CD4-positive, alpha-beta T cell treated with Interleukin-4 for 4 hours (primary cell): ENCODE measurements around the gene GRK6.

Experiments used
- DNase-seq: peaks from one replicate; pipeline ENCODE4 v3.0.0-alpha.2; 2020

Gene GRK6

DNA sequence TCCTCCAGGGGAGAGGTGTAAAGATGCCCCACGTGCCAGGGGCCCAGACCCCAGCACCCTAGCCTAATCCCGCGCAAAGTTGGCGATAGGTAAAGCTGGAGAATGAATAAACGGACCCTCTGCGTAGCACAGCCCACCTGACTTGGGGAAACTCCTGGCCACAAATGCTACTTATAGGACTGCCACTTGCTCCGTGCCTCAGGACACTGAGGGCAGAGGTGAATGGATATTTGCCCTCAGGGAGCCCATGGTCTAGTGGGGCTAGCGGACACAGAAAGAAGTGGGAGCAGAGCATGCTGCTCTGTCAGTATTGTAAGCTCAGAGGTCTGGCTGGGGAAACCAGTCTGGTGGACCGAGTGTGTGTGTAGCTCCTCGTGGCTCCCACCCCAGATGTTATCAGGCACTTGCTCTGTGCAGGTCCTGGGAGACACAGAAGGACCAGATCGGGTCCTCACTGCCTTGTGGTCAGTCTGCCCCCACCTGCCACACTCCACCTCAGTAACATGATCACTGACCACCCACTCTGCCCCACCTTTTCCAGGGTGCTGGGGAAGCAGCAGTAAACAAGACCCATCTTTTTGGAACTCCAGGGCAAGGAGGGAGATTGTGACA is 841 bp downstream of the GRK6 start:
- DNase-seq = no peak

DNA sequence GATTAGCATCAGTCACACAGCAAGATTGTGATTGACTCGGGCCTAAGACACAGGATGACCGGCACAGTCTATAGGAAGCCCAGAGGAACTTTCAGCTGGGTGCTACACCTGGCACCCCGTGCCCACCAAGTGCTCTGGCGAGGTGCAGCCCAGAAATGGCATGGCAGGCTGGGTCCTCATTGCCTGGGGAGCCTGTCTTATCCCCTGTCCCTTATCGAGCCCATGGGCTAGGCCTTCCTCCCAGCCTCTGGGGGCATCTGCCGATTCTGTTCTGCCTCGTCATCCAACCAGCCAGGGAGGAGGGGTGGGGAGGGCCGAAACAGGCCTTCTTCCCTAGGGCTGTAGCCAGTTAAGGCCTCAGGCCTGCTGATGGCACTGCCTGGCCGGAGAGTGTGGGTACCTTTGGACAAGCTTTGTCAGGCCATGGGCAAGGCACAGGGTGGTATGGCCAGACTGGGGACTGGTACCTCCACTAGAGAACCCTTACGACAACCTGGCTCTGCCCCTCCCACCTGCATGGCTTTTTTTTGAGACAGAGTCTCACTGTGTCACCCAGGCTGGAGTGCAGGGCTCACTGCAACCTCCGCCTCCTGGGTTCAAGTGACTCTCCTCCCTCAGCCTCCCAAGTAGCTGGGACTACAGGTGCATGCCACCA is 1.6 kb downstream of the GRK6 start:
- peak; percentile 18 for DNase-seq

DNA sequence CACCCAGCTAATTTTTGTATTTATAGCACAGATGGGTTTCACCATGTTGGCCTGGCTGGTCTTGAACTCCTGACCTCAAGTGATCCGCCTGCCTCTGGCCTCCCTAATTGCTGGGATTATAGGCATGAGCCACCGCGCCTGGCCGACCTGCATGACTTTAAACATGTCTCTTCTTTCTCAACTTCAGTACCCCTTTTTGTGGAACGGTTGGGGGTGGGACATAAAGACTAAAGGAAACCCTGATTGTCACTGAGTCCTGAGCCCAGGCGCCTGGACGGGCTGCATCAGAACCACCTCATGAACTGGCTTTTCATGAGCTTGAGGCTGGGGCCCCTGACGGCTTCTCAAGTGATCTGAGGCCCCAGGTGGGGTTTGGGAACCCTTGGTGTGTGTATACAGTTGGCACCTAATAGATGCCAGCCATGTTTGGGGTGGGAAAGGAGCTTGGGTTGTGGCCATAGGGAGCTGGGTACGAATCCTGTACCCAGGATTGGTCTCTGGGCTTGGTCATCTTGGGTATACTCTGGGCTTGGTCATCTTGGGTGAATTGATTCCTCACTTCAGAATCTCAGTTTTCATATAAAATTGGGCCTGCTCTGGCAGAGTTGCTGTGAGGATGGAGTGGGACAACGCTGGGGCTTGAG is 2.2 kb downstream of the GRK6 start:
- no peak for DNase-seq

DNA sequence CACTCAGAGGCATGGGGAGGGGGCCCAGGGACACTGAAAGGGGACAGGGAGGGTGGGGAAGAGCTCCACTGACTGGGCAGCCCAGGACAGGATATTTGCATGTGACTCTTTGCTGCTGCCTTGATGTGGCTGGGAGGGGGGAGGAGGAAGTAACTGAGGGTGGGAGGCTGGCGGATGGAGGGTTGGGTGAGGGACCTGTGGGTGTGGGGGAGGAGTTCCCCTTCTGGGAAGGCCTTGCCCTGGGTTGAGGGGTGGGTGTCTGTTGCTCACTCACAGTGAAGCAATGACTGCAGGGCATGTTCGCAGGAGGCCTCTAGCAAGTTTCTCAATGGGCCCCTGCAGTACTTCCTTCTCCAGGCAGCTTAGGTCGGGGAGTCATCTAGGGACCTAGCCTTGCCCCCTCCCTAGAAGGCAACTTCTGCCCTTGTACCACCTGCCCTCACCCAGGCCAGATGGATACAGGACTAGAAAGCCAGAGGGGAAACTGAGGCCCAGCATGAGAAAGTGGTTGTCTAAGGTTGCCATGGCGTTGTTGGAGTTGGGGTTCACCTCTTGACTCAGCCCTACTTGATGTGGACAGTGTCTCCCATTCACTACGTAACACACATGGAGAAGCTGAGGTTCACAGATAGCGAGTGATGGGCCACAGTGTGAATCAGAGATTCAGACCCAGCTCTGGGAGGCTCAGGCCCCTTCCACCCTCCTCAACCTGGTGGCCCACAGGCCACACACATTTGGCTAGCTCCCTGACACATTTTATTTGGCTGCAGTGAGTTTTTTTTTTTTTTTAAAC is 3.0 kb downstream of the GRK6 start:
- peak; percentile 92 for DNase-seq

DNA sequence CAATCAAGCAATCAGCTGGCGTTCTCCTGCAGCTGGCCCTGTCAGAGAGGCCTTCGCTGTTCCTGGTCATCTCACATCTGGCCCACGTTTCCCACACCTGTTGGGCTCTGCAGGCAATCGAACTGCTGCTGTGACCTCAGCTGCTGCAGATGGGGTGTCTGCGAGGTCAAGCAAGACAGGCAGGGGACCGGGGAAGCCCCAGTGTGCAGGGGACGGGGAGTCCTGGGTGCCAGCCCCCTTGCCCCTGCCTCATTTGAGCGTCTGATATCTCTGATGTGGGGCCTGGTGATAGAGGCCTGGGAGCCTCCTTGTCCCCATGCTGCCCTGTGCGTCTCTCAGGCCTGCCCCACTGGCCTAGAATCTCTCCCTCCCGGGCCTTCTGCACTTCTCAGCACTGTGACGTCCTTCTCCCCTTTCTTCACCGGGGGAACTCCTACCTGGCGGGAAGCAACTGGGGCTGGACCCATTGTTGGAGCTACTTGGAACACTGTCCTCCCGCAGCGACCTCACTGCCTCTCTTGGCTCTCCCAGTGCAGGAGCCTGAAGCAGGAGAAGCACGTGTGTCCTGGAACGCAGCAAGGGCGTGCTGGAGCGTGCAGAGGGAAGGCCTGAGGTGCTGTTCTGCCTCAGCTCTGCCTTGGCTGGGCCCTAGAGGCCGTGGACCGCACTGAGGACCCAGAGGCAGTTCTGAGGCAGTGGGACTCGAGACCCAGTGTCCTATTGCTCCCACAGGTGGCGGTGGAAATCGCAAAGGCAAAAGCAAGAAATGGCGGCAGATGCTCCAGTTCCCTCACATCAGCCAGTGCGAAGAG is 3.9 kb downstream of the GRK6 start:
- DNase-seq = no peak

DNA sequence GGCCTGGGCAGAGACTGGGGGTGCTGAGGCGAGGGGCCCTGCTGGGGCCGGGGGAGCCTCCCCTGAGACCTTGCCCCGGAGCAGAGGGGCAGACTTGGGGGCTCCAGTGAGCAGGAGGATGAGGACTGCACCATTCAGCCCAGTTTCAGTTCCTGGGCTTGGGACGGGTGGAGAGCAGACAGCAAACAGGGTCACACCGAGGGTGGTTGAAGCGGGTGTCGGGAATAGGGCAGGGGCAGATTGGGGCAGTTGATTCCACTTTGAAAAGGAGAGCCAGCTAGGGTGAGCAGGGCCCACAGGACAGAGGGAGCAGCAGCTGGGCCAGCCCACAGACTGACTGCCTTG is 4.5 kb downstream of the GRK6 start:
- DNase-seq = no peak

DNA sequence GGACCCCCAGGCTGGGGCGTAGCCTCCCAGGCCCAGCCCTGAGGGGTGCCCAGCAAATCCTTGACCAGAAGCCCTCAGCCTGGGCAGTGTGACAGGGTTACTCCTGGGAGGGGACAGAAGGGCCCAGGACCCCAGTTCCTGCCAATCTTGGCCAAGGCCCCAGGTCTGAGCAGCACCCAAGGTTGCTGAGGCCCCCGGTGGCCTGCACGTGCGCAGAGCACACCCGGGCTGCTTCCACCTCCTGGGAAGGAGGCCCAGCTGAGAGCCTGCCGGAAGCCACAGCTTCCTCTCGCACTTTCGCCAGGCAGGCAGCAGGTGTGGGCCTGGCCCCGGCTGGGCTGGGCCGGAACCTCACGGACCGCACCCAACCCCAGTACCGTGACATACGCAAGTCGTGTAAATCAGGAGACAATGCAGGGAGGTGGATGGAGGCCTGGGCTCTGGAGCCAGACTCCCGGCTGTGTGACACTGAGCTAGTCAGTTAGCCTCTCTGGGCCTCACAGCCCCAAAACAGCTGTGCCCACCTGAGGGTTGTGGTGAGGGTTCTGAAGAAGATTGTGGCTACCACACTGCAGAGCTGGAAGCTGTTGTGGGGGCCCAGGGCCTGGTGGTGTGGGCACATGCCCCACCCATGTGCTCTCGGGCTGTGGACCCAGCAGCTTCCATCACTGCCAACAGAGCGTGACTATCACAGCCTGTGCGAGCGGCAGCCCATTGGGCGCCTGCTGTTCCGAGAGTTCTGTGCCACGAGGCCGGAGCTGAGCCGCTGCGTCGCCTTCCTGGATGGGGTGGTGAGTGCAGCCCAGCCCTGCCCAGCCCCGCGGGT is 5.1 kb downstream of the GRK6 start:
- DNase-seq = peak; percentile 87

DNA sequence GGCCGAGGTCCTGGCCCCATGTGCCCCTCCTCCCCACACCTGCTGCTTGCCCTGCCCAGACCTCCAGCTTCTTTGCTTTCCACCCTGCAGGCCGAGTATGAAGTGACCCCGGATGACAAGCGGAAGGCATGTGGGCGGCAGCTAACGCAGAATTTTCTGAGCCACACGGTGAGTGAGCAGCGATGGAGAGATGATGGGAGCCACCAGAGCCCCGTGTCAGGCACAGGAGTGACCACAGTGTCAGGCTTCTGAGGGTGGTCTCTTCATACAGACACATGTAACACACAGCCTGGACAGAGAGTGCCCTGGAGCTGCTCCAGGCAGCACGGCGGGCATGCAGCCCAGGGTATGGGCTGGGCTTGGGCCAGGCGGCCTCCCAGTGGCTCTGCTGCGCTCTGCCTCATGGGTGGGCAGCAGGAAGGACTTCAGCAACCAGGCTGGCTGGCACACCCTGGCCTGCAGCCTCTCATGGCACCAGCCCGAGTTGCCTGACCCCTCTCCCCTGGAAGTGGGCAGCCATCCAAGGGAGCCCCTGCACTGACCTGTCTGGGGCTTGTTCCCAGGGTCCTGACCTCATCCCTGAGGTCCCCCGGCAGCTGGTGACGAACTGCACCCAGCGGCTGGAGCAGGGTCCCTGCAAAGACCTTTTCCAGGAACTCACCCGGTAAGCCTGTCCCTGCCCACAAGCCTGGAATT is 5.8 kb downstream of the GRK6 start:
- DNase-seq = peak; percentile 17

DNA sequence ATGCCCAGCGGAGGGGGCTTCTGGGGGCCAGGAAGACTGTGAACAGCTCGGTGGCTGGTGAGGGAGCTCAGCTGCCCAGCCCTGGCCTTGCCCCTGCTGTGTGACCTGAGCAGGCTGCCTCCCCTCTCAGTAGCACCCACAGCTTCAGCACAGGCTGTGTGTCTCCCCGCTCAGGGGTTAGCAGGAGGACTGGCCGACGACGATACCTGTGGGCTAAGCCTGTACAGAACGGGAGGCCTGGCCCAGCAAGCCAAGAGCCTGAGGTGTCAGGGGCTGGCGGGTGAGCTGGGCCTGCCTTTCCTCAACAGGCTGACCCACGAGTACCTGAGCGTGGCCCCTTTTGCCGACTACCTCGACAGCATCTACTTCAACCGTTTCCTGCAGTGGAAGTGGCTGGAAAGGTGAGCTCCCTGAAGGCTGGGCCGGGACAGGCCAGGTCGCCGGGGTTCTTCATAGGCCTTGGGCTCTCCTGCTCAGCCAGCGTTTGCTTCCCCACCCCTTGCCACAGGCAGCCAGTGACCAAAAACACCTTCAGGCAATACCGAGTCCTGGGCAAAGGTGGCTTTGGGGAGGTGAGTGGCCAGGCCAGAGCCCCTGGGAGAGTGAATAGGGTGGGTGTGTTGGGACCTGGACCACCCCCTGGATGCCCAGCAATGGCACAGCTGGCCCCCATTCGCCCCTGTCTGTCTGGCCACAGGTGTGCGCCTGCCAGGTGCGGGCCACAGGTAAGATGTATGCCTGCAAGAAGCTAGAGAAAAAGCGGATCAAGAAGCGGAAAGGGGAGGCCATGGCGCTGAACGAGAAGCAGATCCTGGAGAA is 6.6 kb downstream of the GRK6 start:
- no peak for DNase-seq

DNA sequence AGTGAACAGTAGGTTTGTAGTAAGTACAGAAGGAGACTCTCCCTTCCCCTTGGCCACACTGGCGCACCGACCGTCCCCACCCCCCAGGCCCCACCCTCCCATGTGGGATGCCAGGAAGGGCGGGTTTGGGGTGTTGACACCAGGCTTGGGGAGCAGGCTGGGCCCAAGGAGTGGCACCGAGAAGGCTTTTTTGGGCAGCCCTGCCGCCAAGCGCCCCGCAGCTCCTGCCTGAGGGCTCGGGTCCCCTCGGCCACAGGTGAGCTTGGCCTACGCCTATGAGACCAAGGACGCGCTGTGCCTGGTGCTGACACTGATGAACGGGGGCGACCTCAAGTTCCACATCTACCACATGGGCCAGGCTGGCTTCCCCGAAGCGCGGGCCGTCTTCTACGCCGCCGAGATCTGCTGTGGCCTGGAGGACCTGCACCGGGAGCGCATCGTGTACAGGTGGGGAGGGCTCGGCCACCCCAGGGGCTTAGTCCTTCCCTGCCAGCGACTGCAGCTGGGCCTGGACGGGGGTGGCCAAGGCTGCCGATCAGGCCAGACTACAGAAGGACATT is 7.3 kb downstream of the GRK6 start:
- no peak for DNase-seq

DNA sequence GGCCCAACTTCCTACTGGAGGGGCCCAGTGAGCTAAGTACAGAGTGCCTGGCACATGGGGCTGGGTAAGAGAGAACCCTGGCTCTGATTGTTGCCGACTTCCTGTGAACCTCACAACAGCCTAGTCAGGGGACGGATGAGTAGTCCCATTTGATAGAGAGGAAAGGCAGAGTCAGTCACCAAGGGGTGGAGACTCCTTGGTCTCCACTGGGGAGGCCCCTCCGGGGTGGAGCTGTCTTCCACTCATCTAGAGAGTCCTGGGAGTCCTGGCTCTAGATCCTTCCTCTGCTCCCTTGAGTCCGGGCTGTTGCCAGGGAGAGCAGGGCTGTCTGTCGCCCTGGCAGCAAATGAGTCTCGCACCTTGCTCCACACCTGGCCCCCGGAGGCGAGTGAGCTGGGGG is 8.0 kb downstream of the GRK6 start:
- DNase-seq = peak; percentile 77

DNA sequence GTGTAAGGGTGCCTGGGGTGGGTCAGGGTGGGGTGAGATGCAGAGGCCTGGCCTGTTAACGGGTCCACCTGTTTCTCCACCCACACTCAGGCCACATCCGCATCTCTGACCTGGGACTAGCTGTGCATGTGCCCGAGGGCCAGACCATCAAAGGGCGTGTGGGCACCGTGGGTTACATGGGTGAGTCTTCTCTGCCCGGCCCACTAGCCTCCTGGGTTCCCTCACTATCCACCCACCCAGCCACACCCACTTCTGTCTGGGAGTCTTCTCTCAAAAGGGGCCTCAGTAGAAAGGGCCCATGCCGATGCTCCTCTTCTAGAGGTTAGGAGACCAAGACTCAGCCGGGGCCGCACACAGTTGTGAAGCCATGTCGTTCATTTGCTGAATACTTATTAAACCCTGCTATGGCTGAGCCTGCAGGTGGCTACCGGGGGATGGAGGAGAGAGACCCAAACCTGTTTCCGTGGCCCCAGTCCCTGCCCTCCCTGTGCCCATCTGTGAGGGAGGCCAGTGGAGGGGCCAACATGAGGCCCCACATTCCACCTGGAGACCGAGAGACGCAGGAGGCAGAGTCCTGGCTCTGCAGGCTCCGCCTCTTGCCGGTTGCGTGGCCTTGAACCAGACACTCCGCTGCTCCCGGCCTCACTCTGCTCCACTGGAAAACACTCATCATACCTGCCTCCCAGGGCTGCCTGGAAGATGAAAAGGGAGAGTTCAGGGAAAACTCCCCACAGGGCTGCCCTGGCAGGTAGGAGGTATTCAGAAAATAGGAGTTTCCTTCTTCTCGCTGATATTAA is 8.7 kb downstream of the GRK6 start:
- DNase-seq = no peak

DNA sequence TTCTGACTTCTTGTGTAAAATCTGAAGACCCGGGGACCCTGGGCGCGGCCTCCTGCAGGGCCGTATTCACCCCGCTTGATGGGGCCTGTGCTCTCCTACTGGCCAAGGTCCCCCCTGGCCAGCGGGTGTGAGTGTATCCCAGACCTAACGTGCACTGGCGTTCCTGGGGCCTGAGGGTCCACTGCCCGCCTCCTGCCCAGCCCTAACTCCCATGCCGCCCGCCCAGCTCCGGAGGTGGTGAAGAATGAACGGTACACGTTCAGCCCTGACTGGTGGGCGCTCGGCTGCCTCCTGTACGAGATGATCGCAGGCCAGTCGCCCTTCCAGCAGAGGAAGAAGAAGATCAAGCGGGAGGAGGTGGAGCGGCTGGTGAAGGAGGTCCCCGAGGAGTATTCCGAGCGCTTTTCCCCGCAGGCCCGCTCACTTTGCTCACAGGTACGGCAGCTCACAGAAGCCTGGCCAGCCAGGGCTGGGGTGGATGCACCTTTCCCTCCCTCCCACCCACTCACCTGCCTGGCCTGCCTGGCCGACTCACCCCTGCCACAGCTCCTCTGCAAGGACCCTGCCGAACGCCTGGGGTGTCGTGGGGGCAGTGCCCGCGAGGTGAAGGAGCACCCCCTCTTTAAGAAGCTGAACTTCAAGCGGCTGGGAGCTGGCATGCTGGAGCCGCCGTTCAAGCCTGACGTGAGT is 9.5 kb downstream of the GRK6 start:
- no peak for DNase-seq

DNA sequence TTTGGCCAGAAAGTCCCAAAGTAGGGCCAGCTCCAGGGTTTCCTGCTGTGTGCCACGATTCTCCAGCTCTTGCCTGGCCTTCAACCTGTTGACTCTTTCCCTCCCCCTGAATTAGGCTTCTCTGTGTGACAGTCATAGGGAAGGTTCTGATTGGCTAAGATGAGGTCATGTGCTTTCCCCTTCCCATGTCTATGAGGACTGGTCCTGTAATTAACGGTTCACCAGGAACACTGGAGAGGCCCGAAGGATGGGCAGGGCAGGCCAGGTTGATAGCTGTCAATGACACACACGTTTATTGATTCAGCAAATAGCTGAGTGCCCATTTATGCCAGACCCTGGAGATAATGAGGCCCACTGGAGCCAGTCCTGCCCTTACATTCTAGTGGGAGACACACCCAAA is 11.1 kb downstream of the GRK6 start:
- no peak for DNase-seq

DNA sequence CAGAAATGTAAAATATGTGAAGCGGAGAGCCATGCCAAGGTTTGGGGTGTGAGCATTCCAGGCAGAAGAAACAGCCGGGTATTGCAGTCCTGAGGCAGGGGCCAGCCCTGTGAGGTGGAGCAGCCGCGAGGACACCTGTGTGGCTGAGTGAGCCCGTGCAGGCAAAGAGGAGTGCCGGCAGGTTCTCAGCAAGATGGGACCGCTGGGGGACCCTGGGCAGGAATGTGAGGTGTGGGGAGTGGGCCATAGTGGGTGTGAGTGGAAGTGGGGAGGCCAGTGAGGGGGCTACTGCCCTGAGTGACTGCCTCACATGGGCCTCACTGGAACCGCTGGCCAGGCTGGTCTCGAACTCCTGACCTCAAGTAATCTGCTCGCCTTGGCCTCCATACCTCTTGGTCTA is 12.0 kb downstream of the GRK6 start:
- no peak for DNase-seq

DNA sequence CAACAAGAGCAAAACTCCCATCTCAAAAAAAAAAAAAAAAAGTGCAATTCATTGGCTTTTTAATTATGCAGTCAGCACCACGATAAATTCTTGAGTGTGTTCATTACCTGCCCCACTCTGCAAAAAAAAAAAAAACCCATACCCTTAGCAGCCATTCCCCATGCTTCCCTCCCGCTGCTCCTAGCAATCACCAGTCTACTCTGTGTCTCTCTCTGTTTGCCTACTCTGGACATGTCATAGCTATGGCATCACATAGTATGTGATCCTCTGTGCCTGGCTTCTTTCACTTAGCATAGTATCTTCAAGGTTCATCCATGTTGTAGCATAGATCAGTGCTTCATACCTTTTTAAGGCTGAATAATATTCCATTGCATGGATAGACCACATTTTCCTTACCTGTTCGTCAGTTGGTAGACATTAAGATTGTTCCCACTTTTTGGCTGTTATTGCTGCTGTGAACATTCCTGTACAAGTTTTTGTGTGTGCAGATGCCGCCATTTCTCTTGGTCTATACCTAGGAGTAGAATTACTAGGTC is 13.1 kb downstream of the GRK6 start:
- no peak for DNase-seq

DNA sequence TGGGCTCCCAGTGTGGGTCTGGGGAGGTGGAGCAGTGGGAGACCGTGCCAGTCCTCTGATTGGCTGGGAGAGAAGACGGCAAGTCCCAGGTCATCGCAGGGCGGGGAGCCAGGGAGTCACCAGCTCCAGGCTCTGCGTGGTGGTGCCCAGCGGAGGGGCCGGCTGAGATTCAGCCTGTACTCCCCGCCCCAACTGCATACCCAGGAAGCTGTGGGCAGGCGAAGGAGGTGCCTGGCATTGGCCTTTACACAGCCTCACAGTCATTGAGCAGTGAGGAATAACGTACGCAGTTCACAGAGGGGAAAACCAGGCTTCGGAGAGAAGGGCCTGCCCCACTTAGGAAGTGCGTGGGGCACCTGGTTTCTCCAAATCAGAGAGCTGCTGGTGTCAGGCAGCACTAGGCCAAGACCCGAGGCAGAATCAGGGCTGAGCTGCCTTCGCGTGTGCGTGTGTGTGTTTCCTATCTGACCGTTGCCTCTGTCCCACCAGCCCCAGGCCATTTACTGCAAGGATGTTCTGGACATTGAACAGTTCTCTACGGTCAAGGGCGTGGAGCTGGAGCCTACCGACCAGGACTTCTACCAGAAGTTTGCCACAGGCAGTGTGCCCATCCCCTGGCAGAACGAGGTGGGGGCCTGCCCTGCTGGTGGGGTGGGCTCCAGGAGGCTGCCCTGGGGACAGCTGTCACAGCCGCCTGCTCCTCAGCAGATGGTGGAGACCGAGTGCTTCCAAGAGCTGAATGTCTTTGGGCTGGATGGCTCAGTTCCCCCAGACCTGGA is 13.9 kb downstream of the GRK6 start:
- DNase-seq = peak; percentile 57
